Measurements from ENCODE around the gene HYAL3. TPM values are rescaled to one million over a fixed set of nuclear protein-coding genes. Genes with fewer than 3 reads are reported as not detected.

Gene HYAL3
- total RNA-seq: 3.2 and 3.6 TPM in 2 replicates
- long read RNA-seq, partial matches to known transcripts: 0 of 5 reads
- long read RNA-seq, other reads (novel, unspliced or antisense): 0 of 5 reads

- H3K9me3 Mint-ChIP-seq (ENCODE audit: low read depth): no peaks in the 10 kb centered on the region
- DNase-seq (ENCODE audit: low spot score, unreplicated experiment): peak; percentile 98
- peaks cover 17% of the 10 kb centered on the region for H3K4me1 Mint-ChIP-seq (ENCODE audit: low read depth)
- no peaks in the 10 kb centered on the region for H3K27me3 Mint-ChIP-seq
- no peaks in the 10 kb centered on the region for H3K36me3 Mint-ChIP-seq (ENCODE audit: insufficient read depth)
- peak within 1 kb of the TSS; percentile 98 for H3K27ac Mint-ChIP-seq
- peak within 1 kb of the TSS; percentile 90 for H3K4me3 Mint-ChIP-seq (ENCODE audit: low read depth)
- TF ChIP-seq CTCF (IDR thresholded peaks at IDR 0.05; ENCODE audit: unreplicated experiment): peak; percentile 45
These were observed at the start of gene HYAL3, which contains the start of gene NAA80 for GRCh38 chr3:50298836-50299637. TSS of gene HYAL3 (minus strand) at chr3:50299405. CDS start at chr3:50295602, 3,803 bp downstream. TSS of gene NAA80 (minus strand) at chr3:50299405. CDS start at chr3:50297463, 1,942 bp downstream.

- Mint-ChIP-seq H3K36me3 (ENCODE audit: insufficient read depth) (peaks cover 3% of the 10 kb centered on the region), H3K4me3 (ENCODE audit: low read depth) (no peak overlapping the region), H3K9me3 (ENCODE audit: low read depth) (no peaks in the 10 kb centered on the region), H3K27me3 (peaks cover 33% of the 10 kb centered on the region), H3K4me1 (ENCODE audit: low read depth) (peaks cover 21% of the 10 kb centered on the region), H3K27ac (no peak overlapping the region)
- peak; percentile 72 for TF ChIP-seq CTCF (IDR thresholded peaks at IDR 0.05; ENCODE audit: unreplicated experiment)
- peak; percentile 46 for DNase-seq (ENCODE audit: low spot score, unreplicated experiment)
These were observed 48.1 kb upstream of the HYAL3 start for GRCh38 chr3:50347187-50347813.

- peaks cover 48% of the 10 kb centered on the region for H3K27me3 Mint-ChIP-seq
These were observed 46.5 kb upstream of the HYAL3 start, which contains the start of gene ZMYND10 for GRCh38 chr3:50345586-50346234. TSS of gene ZMYND10 (minus strand) at chr3:50345732. CDS start at chr3:50345579, 153 bp downstream.

GRCh38 chr3:50345008-50345407, 45.8 kb upstream of the HYAL3 start:
- Mint-ChIP-seq H3K4me1 (ENCODE audit: low read depth) (peaks cover 8% of the 10 kb centered on the region), H3K9me3 (ENCODE audit: low read depth) (no peaks in the 10 kb centered on the region), H3K36me3 (ENCODE audit: insufficient read depth) (peaks cover 3% of the 10 kb centered on the region), H3K27me3 (peaks cover 51% of the 10 kb centered on the region), H3K4me3 (ENCODE audit: low read depth) (no peak overlapping the region), H3K27ac (no peak overlapping the region)
- no peak for DNase-seq (ENCODE audit: low spot score, unreplicated experiment)
- no peak for TF ChIP-seq CTCF (IDR thresholded peaks at IDR 0.05; ENCODE audit: unreplicated experiment)

More at GRCh38 chr3:50345586-50346234, 46.5 kb upstream of the HYAL3 start, which contains the start of gene ZMYND10:
- no peak for DNase-seq (ENCODE audit: low spot score, unreplicated experiment)
- Mint-ChIP-seq H3K36me3 (ENCODE audit: insufficient read depth) (peaks cover 3% of the 10 kb centered on the region), H3K27ac (peak within 1 kb of the TSS; percentile 8), H3K4me1 (ENCODE audit: low read depth) (peaks cover 14% of the 10 kb centered on the region), H3K4me3 (ENCODE audit: low read depth) (peak within 1 kb of the TSS; percentile 47), H3K9me3 (ENCODE audit: low read depth) (no peaks in the 10 kb centered on the region)
- TF ChIP-seq CTCF (IDR thresholded peaks at IDR 0.05; ENCODE audit: unreplicated experiment): no peak

Measured in progenitor cell of endocrine pancreas (in vitro differentiated cells).